Measurements from ENCODE around the gene IGSF21.

DNA sequence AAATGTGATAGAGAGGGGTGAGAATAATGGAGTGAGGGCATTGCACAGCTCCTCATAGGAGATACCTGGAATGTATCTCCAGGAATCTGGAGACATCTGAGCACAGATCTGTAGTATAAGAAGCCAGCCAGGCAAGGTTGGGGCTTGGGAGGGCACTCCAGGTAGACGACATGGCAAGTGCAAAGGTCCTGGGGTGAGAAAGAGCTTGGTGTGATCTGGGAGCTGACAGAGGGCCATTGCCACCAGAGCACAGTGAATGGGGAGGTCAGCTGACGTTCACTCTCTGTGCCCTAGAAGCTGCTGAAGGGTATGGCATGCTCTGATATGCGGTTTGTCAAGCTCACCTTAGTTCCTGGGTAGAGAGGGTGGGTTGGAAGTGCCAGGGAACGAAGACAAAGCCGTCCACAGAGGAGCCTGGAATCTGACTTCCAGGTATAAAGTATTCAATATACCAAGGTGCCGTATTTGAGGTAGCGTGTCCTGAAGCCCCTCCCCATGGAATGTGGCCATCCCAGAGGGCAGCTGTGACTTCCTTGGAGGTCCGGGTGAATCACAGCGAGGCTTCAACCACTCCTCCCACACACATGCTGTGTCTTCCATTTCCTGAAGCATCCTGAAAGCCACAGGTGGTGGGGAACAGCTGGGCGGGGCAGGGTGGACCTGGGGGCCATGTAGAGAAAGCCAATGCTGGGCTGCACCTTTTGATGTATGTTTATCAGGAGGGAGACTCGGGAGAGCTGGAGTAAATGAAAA is 190.5 kb downstream of the IGSF21 start:
- TF ChIP-seq CTCF (IDR thresholded peaks at IDR 0.05; ENCODE audit: low read depth, low read length), result no peak
- TF ChIP-seq EZH2phosphoT487 (IDR thresholded peaks at IDR 0.05; ENCODE audit: low read depth), result no peak

Measured in OCI-LY3 (cell line).